Panc1 (cell line): ENCODE measurements around the gene ZNF738. TPM values are rescaled to one million over a fixed set of nuclear protein-coding genes. Genes with fewer than 3 reads are reported as not detected.

Experiments used
- ATAC-seq: fragments of 200-7000 bp; cut with Tn5 transposase; 2 replicates; pipeline ENCODE4 v1.9.1; 2020; ENCODE audit warnings: mild to moderate bottlenecking, moderate library complexity
- BruUV-seq: library from RNA; stranded (reverse); fragments of 400-500 nt; replicated peaks from 2 replicates; lab custom pipeline; 2021; lab: Mats Ljungman, UMichigan
- CTCF ChIA-PET: fragments of 300-600 bp; sonication (Branson Sonifier 250); formaldehyde crosslinking; loops from one replicate; lab custom pipeline; 2022; ENCODE audit warnings: antibody characterized with exemption; lab: Charles Lee
- POLR2A ChIA-PET: fragments of 300-600 bp; sonication (Branson Sonifier 250); formaldehyde crosslinking; loops from one replicate; lab custom pipeline; 2022; ENCODE audit warnings: antibody characterized with exemption; lab: Charles Lee
- DNase-seq: peaks from one replicate; pipeline ENCODE4 v3.0.0-alpha.2; 2010; ENCODE audit warnings: low read depth, low spot score
- H3K27ac ChIP-seq: 2 replicates; pipeline ENCODE4 v1.5.1; 2011; ENCODE audit warnings: mild to moderate bottlenecking, low read length, inconsistent platforms
- H3K27me3 ChIP-seq: fragments of 200-500 bp; sonication (Bioruptor generic); 2 replicates; pipeline ENCODE4 v1.6.0; 2014; ENCODE audit warnings: low read length, inconsistent platforms; ENCODE audit not compliant: control insufficient read depth, insufficient read depth
- H3K36me3 ChIP-seq: fragments of 200-500 bp; sonication (Bioruptor generic); 2 replicates; pipeline ENCODE4 v1.5.1; 2014; ENCODE audit warnings: inconsistent platforms, mild to moderate bottlenecking, low read length, moderate library complexity; ENCODE audit not compliant: control insufficient read depth, insufficient read depth
- H3K4me1 ChIP-seq: 2 replicates; pipeline ENCODE4 v1.5.1; 2011; ENCODE audit warnings: inconsistent platforms, mild to moderate bottlenecking, low read length, moderate library complexity; ENCODE audit not compliant: control insufficient read depth, insufficient read depth
- H3K4me3 ChIP-seq, 2 experiments: 2 replicates each; pipeline ENCODE4 v1.5.1; 2011 to 2012; ENCODE audit warnings: low read depth in 2 of 2, low read length in 2 of 2, mild to moderate bottlenecking in 2 of 2, inconsistent platforms in 1 of 2, moderate library complexity in 1 of 2
- H3K9me3 ChIP-seq: fragments of 200-500 bp; sonication (Bioruptor generic); 2 replicates; pipeline ENCODE4 v1.5.1; 2014; ENCODE audit warnings: low read depth, mild to moderate bottlenecking, inconsistent platforms, low read length, moderate library complexity; ENCODE audit not compliant: control insufficient read depth, insufficient read depth
- POLR2AphosphoS5 ChIP-seq: IDR thresholded peaks from 2 replicates; pipeline ENCODE4 v1.6.1; 2012; ENCODE audit warnings: mild to moderate bottlenecking, low read depth, low read length, moderate library complexity
- SIN3A ChIP-seq: IDR thresholded peaks from 2 replicates; pipeline ENCODE4 v1.6.1; 2012; ENCODE audit warnings: low read depth, mild to moderate bottlenecking, low read length, moderate library complexity, borderline replicate concordance; ENCODE audit not compliant: insufficient read depth
- TCF7L2 ChIP-seq: IDR thresholded peaks from 2 replicates; pipeline ENCODE4 v1.6.1; 2011; ENCODE audit warnings: mild to moderate bottlenecking, low read depth, low read length, inconsistent platforms
- in situ Hi-C: cut with HindIII; loops from 2 replicates; pipeline ENCODE4 v1.10.0; 2016; ENCODE audit warnings: low sequenced_read_pairs, low pct_unique_long_range_greater_than_20kb
- intact Hi-C: fragments of 100-400 bp; cut with micrococcal nuclease; formaldehyde crosslinking; loops from one replicate; pipeline ENCODE4 v1.10.0; 2022; ENCODE audit not compliant: unreplicated experiment
- total RNA-seq: library from RNA; stranded (reverse); gene quantifications from one replicate; pipeline ENCODE4 v1.2.1, GENCODE V29; 2021; ENCODE audit not compliant: unreplicated experiment
- TF ChIP-seq, protein P1 (sequence below): fragments of 450-650 bp; IDR thresholded peaks from 2 replicates; pipeline ENCODE4 v1.5.1; 2017; ENCODE audit warnings: mild to moderate bottlenecking
- TF ChIP-seq, protein P2 (sequence below), 2 experiments: IDR thresholded peaks; 2 replicates each; pipeline ENCODE4 v1.6.1; 2011 to 2012; ENCODE audit warnings: low read depth in 2 of 2, control low read depth in 1 of 2, low read length in 1 of 2, mild to moderate bottlenecking in 1 of 2, moderate library complexity in 1 of 2; ENCODE audit not compliant: insufficient read depth in 1 of 2

ZNF738 gene
- total RNA-seq, 1 experiment from 2014 or later = 9.7 TPM

DNA sequence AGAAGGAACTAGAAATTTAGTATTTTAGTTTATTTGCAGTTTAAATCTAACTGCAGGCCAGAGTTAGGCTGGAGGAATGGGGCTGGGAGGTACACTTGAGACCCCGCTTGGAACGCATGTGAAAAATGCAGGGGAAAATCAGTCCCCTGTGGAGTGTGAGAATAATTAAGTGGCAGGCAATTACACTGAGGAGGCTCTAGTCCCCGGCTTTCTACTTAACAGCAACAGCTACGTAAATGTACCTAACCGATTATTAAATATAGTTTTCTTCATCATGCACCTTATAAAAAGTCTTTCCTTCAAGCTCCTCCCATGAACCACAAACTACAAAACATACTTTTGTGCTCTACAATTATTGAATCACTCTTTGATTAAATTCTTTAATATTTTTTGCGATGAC lies 30.4 kb upstream of the ZNF738 start:
- H3K27me3 ChIP-seq = no peaks in the 10 kb centered on the region
- H3K36me3 ChIP-seq = no peaks in the 10 kb centered on the region; the same call in 1 of the 2 replicates
- peak overlapping the region; percentile 68 to 91 for H3K4me3 ChIP-seq
- H3K4me1 ChIP-seq = peaks cover 5% of the 10 kb centered on the region; the same call in 1 of the 2 replicates
- ATAC-seq (no peak), DNase-seq (no peak)
- POLR2A ChIA-PET = interaction anchor here (1.0 kb wide), 1 partner anchor 30 kb away, joined by 3 read pairs; the partner anchor contains the start of gene ZNF738
- BruUV-seq = no TSS peak
- TF ChIP-seq, protein P1, sequence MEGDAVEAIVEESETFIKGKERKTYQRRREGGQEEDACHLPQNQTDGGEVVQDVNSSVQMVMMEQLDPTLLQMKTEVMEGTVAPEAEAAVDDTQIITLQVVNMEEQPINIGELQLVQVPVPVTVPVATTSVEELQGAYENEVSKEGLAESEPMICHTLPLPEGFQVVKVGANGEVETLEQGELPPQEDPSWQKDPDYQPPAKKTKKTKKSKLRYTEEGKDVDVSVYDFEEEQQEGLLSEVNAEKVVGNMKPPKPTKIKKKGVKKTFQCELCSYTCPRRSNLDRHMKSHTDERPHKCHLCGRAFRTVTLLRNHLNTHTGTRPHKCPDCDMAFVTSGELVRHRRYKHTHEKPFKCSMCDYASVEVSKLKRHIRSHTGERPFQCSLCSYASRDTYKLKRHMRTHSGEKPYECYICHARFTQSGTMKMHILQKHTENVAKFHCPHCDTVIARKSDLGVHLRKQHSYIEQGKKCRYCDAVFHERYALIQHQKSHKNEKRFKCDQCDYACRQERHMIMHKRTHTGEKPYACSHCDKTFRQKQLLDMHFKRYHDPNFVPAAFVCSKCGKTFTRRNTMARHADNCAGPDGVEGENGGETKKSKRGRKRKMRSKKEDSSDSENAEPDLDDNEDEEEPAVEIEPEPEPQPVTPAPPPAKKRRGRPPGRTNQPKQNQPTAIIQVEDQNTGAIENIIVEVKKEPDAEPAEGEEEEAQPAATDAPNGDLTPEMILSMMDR = no peak
- TF ChIP-seq POLR2AphosphoS5 (no peak), SIN3A (no peak), TCF7L2 (no peak)
- TF ChIP-seq, protein P2, sequence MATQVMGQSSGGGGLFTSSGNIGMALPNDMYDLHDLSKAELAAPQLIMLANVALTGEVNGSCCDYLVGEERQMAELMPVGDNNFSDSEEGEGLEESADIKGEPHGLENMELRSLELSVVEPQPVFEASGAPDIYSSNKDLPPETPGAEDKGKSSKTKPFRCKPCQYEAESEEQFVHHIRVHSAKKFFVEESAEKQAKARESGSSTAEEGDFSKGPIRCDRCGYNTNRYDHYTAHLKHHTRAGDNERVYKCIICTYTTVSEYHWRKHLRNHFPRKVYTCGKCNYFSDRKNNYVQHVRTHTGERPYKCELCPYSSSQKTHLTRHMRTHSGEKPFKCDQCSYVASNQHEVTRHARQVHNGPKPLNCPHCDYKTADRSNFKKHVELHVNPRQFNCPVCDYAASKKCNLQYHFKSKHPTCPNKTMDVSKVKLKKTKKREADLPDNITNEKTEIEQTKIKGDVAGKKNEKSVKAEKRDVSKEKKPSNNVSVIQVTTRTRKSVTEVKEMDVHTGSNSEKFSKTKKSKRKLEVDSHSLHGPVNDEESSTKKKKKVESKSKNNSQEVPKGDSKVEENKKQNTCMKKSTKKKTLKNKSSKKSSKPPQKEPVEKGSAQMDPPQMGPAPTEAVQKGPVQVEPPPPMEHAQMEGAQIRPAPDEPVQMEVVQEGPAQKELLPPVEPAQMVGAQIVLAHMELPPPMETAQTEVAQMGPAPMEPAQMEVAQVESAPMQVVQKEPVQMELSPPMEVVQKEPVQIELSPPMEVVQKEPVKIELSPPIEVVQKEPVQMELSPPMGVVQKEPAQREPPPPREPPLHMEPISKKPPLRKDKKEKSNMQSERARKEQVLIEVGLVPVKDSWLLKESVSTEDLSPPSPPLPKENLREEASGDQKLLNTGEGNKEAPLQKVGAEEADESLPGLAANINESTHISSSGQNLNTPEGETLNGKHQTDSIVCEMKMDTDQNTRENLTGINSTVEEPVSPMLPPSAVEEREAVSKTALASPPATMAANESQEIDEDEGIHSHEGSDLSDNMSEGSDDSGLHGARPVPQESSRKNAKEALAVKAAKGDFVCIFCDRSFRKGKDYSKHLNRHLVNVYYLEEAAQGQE (IDR thresholded peaks at IDR 0.05; ENCODE audit: insufficient read depth in 1 of 2, low read depth in 2 of 2, low read length in 1 of 2) = no peak
- H3K9me3 ChIP-seq = no peaks in the 10 kb centered on the region
- H3K27ac ChIP-seq = peak overlapping the region; percentile 84
- intact Hi-C loops = no loop called here
- CTCF ChIA-PET = no interaction called here
- in situ Hi-C loops = no loop called here

DNA sequence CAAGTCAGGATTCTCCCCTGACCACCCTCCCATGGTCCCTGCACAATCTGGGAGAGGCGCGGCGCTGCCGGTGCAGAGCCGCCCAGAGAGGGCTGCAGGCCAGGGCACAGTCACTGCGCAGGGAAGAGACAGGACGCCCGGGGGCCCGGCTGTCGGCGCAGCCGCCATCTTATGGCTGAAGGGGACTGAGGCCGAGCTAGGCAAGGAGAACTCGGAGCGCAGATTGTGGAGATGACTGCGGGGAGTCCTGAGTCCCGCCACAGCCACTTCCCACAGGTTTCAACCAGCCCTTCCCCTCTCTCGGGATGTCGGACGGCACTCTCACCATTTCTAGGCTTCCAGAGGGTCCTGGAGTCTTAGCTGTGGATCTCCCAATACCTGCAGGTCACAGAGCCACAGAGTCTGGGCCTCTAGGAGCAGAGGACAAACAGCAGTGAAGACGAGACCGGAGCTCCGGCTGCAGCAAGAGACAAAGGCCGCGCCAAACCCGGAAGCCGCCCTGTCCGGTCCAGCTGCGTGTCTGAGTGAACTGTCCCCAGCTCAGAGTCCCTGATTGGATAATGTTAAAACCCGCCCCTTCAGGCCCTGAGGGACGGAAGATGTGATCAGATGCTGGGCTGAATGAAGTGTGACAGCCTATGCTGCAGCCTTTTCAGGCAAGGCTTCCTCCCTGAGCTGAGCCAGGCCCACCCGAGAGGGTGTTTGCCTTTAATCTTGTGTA lies 29.8 kb upstream of the ZNF738 start, which contains the start of gene ZNF708:
Gene ZNF708 (minus strand): TSS at position 526 of the 721 bp plus-strand sequence. CDS start 198 bp downstream, at position 328.
- BruUV-seq = no TSS peak
- ChIA-PET POLR2A (interaction anchor here (0.6 to 1.0 kb wide), 4 partner anchors 8 to 481 kb away, joined by 3 to 4 read pairs (median 3); partner anchors contain the start of gene ZNF738), CTCF (interaction anchor here (0.5 to 1.1 kb wide), 3 partner anchors 69 to 292 kb away, joined by 3 to 7 read pairs (median 3); no protein-coding TSS in a partner anchor)
- H3K9me3 ChIP-seq = 0 out of 2 replicates have a peak, but pooled peaks cover 3% of the 10 kb centered on the region
- TF ChIP-seq POLR2AphosphoS5 (peak; percentile 82), TCF7L2 (no peak)
- TF ChIP-seq, protein P2 (IDR thresholded peaks at IDR 0.05; ENCODE audit: insufficient read depth in 1 of 2, low read depth in 2 of 2, low read length in 1 of 2) = 0 out of 4 replicates have a peak, but pooled peaks of 1 of the 2 experiments have one; percentile 33
- in situ Hi-C loops (no loop called here), intact Hi-C loops (no loop called here)
- peak within 1 kb of the TSS; percentile 84 for H3K27ac ChIP-seq
- H3K36me3 ChIP-seq = no peaks in the 10 kb centered on the region; the same call in 1 of the 2 replicates
- H3K4me1 ChIP-seq = peaks cover 5% of the 10 kb centered on the region; the same call in 1 of the 2 replicates
- ATAC-seq = peak; percentile 100
- H3K27me3 ChIP-seq = no peaks in the 10 kb centered on the region
- DNase-seq = peak; percentile 71
- peak within 1 kb of the TSS; percentile 68 to 91 for H3K4me3 ChIP-seq
